Measurements from ENCODE around the gene PKP1.
A peak's percentile ranks its signal among the peaks of the same experiment; 100 is the strongest.

PKP1 gene

GRCh38 chr1:201371276-201371675, 88.0 kb downstream of the PKP1 start:
- H3K27ac ChIP-seq (ENCODE audit: low read depth, low read length) = no peak overlapping the region
- H3K4me3 ChIP-seq (ENCODE audit: low read depth, low read length) = no peak overlapping the region
- peaks cover 27% of the 10 kb centered on the region for H3K4me1 ChIP-seq (ENCODE audit: control insufficient read depth, insufficient read depth, low read length)
- H3K9ac ChIP-seq (ENCODE audit: low read length) = no peak overlapping the region
- H3K36me3 ChIP-seq (ENCODE audit: control insufficient read depth, insufficient read depth, low read length) = no peaks in the 10 kb centered on the region
- no peaks in the 10 kb centered on the region for H3K9me3 ChIP-seq (ENCODE audit: control insufficient read depth, insufficient read depth, low read depth, low read length)
- peaks cover 3% of the 10 kb centered on the region; the same call in 1 of the 2 replicates for H3K27me3 ChIP-seq (ENCODE audit: control insufficient read depth, insufficient read depth, low read length)

DNA sequence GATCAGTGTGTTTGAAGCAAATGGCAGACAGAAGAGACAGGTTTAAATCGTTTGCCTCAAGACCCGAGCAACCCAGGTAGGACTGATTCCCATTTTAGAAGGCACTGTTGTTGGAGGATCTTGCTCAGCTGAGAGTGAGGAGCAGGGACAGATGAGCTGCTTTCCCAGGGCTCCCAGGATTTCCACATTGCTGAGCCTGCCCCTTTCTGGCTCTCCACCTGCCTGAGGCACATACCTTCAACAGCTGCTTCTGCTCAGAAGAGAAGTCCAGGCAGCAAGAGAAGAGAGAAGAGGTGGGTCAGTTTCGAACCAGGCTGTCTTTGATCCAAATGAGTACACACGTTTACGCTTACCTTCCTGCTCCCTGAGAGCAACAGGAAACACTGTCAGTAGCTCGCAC, 88.5 kb downstream of the PKP1 start:
- Histone ChIP-seq H3K4me3 (ENCODE audit: low read depth, low read length) (no peak overlapping the region), H3K4me1 (ENCODE audit: control insufficient read depth, insufficient read depth, low read length) (peaks cover 32% of the 10 kb centered on the region), H3K27me3 (ENCODE audit: control insufficient read depth, insufficient read depth, low read length) (peaks cover 3% of the 10 kb centered on the region; the same call in 1 of the 2 replicates), H3K9me3 (ENCODE audit: control insufficient read depth, insufficient read depth, low read depth, low read length) (no peaks in the 10 kb centered on the region), H3K9ac (ENCODE audit: low read length) (no peak overlapping the region), H3K27ac (ENCODE audit: low read depth, low read length) (no peak overlapping the region), H3K36me3 (ENCODE audit: control insufficient read depth, insufficient read depth, low read length) (no peaks in the 10 kb centered on the region)

GRCh38 chr1:201374364-201374763, 91.1 kb downstream of the PKP1 start:
- Histone ChIP-seq H3K4me1 (ENCODE audit: control insufficient read depth, insufficient read depth, low read length) (peaks cover 45% of the 10 kb centered on the region), H3K27me3 (ENCODE audit: control insufficient read depth, insufficient read depth, low read length) (no peaks in the 10 kb centered on the region; the same call in 1 of the 2 replicates), H3K9ac (ENCODE audit: low read length) (no peak overlapping the region), H3K4me3 (ENCODE audit: low read depth, low read length) (no peak overlapping the region), H3K27ac (ENCODE audit: low read depth, low read length) (no peak overlapping the region), H3K36me3 (ENCODE audit: control insufficient read depth, insufficient read depth, low read length) (no peaks in the 10 kb centered on the region), H3K9me3 (ENCODE audit: control insufficient read depth, insufficient read depth, low read depth, low read length) (no peaks in the 10 kb centered on the region)

DNA sequence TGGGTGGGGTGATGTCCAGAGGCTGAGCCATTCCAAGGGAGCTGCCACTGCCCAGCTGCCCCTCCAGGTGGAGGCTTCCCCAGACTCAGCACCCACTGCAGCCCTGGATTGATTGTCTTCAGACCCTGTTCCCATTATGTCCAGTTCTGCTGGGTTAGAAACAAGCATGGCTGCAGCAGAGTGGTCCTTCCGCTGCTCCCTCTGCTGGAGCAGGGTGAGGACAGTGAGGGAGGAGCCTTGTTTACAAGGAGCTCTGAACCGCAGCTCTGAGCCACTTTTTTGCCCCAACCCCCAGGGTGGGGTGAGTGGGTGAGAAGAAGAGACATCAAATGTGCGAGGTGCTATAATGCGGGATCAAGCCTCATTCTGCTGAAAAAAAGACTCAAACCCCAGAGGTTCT, 91.9 kb downstream of the PKP1 start:
- H3K4me3 ChIP-seq (ENCODE audit: low read depth, low read length) = no peak overlapping the region
- no peak overlapping the region for H3K27ac ChIP-seq (ENCODE audit: low read depth, low read length)
- no peaks in the 10 kb centered on the region; the same call in 1 of the 2 replicates for H3K27me3 ChIP-seq (ENCODE audit: control insufficient read depth, insufficient read depth, low read length)
- H3K9ac ChIP-seq (ENCODE audit: low read length) = no peak overlapping the region
- H3K36me3 ChIP-seq (ENCODE audit: control insufficient read depth, insufficient read depth, low read length) = no peaks in the 10 kb centered on the region
- no peaks in the 10 kb centered on the region for H3K9me3 ChIP-seq (ENCODE audit: control insufficient read depth, insufficient read depth, low read depth, low read length)
- peaks cover 45% of the 10 kb centered on the region for H3K4me1 ChIP-seq (ENCODE audit: control insufficient read depth, insufficient read depth, low read length)

- peaks cover 45% of the 10 kb centered on the region for H3K4me1 ChIP-seq (ENCODE audit: control insufficient read depth, insufficient read depth, low read length)
- H3K27me3 ChIP-seq (ENCODE audit: control insufficient read depth, insufficient read depth, low read length) = no peaks in the 10 kb centered on the region; the same call in 1 of the 2 replicates
- peak overlapping the region; percentile 21 for H3K9ac ChIP-seq (ENCODE audit: low read length)
- H3K36me3 ChIP-seq (ENCODE audit: control insufficient read depth, insufficient read depth, low read length) = no peaks in the 10 kb centered on the region
- H3K4me3 ChIP-seq (ENCODE audit: low read depth, low read length) = peak overlapping the region; percentile 17; the same call in 1 of the 2 replicates
- H3K27ac ChIP-seq (ENCODE audit: low read depth, low read length) = peak overlapping the region; percentile 66
- no peaks in the 10 kb centered on the region for H3K9me3 ChIP-seq (ENCODE audit: control insufficient read depth, insufficient read depth, low read depth, low read length)
These were observed 92.8 kb downstream of the PKP1 start for GRCh38 chr1:201376107-201376463.

DNA sequence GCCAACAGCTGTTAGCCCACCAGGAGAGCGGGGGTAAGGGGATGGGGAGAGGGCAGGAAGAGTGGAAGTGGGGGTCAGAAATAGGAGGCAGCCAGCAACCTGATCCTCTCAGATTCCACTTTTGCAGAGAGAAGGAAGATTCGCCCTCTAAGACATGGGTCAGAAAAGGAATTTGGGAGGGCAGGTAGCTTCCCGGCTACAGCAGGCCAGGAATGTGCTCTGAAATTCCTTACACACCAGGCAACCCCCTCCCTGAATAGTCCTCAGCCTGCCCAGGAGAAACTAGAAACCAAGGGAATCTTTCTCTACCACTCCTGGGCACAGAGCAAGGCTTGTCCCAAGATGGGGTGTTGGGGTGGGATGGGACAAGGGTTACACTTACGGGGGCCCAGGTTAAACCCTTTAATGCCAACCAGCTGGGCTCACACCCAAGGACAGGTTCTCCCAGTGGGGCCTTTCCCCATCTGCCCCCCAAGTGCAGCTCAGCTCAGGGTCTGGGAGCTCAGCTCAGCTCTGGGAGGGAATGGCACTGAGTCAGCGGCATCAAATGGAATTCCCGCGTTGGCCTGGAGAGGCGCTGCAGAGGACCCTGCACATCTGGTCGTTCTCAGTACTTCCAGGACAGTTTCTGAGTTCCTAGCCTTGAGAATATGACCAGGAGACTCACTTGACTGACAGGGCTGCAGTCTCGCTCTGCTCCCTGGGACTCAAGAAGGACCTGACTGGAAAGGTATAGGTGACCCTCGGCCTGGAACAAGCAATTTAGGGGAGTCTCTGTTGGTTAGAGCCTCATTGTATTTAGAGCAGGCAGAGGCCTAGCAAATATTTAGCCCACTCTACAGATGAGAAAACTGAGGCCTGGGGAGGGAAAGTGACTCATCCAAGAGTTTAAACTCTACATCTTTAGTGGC, 93.4 kb downstream of the PKP1 start:
- H3K27ac ChIP-seq (ENCODE audit: low read depth, low read length) = peak overlapping the region; percentile 66

DNA sequence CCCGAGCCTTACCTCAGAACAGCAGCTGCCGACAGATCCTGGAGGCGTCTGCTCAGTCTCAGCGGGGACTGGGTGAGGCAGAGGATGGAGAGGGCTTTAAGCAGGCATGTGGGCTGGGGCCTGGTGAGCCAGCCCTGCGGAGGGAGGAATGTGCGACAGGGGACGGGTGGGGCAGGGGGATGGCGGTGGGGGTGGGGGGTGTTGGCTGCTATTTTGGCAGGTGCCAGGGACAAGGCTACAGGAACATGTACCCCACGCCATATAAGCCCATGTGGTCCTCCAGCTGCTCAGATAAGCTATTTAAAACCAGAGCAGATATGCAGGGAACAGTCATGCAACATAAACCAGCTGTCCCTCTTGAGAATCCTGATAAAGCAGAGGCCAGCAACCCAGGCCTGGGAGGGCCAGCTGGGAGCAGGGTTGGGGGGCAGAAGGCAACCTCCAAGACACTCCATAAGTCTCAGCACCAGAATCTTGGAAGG, 94.3 kb downstream of the PKP1 start, which contains the start of gene TNNT2:
TNNT2 (minus strand) TSS at position 70 of the 482 bp plus-strand sequence. CDS start 4,426 bp downstream, outside the sequence.
- H3K4me1 ChIP-seq (ENCODE audit: control insufficient read depth, insufficient read depth, low read length) = peaks cover 42% of the 10 kb centered on the region
- H3K9me3 ChIP-seq (ENCODE audit: control insufficient read depth, insufficient read depth, low read depth, low read length) = no peaks in the 10 kb centered on the region
- peak within 1 kb of the TSS; percentile 21 for H3K9ac ChIP-seq (ENCODE audit: low read length)
- peak within 1 kb of the TSS; percentile 66 for H3K27ac ChIP-seq (ENCODE audit: low read depth, low read length)
- 0 out of 2 replicates have a peak, but pooled peaks cover 3% of the 10 kb centered on the region for H3K36me3 ChIP-seq (ENCODE audit: control insufficient read depth, insufficient read depth, low read length)
- H3K4me3 ChIP-seq (ENCODE audit: low read depth, low read length) = peak within 1 kb of the TSS; percentile 32; the same call in 1 of the 2 replicates
- H3K27me3 ChIP-seq (ENCODE audit: control insufficient read depth, insufficient read depth, low read length) = no peaks in the 10 kb centered on the region

More for the DNA sequence above, 93.4 kb downstream of the PKP1 start:
- H3K4me3 ChIP-seq (ENCODE audit: low read depth, low read length) = peak overlapping the region; percentile 32; the same call in 1 of the 2 replicates
- H3K36me3 ChIP-seq (ENCODE audit: control insufficient read depth, insufficient read depth, low read length) = 0 out of 2 replicates have a peak, but pooled peaks cover 3% of the 10 kb centered on the region
- H3K9me3 ChIP-seq (ENCODE audit: control insufficient read depth, insufficient read depth, low read depth, low read length) = no peaks in the 10 kb centered on the region
- no peaks in the 10 kb centered on the region; the same call in 1 of the 2 replicates for H3K27me3 ChIP-seq (ENCODE audit: control insufficient read depth, insufficient read depth, low read length)
- H3K4me1 ChIP-seq (ENCODE audit: control insufficient read depth, insufficient read depth, low read length) = peaks cover 44% of the 10 kb centered on the region
- H3K9ac ChIP-seq (ENCODE audit: low read length) = peak overlapping the region; percentile 21

DNA sequence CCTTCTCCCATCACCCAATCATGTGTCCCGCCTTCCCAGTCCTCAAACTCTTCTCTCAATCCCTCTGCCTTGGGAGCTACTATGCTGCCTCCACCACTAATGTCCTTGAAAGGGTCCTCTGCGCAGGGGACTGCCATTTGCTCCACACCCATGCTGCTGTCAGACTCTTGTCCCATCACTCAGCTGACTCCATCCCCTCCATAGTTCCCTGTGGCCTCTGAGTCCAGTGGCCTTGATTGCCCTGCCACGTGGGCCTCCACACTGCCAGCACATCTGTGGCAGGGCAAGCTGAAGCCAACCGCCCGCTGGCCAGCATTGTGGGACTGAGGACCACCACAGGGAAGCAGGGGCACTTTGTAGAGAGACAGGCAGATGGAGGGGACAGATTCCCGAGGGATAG, 95.5 kb downstream of the PKP1 start:
- no peaks in the 10 kb centered on the region for H3K9me3 ChIP-seq (ENCODE audit: control insufficient read depth, insufficient read depth, low read depth, low read length)
- H3K27ac ChIP-seq (ENCODE audit: low read depth, low read length) = no peak overlapping the region
- H3K36me3 ChIP-seq (ENCODE audit: control insufficient read depth, insufficient read depth, low read length) = 0 out of 2 replicates have a peak, but pooled peaks cover 3% of the 10 kb centered on the region
- no peak overlapping the region for H3K9ac ChIP-seq (ENCODE audit: low read length)
- no peak overlapping the region for H3K4me3 ChIP-seq (ENCODE audit: low read depth, low read length)
- peaks cover 42% of the 10 kb centered on the region for H3K4me1 ChIP-seq (ENCODE audit: control insufficient read depth, insufficient read depth, low read length)
- no peaks in the 10 kb centered on the region for H3K27me3 ChIP-seq (ENCODE audit: control insufficient read depth, insufficient read depth, low read length)

DNA sequence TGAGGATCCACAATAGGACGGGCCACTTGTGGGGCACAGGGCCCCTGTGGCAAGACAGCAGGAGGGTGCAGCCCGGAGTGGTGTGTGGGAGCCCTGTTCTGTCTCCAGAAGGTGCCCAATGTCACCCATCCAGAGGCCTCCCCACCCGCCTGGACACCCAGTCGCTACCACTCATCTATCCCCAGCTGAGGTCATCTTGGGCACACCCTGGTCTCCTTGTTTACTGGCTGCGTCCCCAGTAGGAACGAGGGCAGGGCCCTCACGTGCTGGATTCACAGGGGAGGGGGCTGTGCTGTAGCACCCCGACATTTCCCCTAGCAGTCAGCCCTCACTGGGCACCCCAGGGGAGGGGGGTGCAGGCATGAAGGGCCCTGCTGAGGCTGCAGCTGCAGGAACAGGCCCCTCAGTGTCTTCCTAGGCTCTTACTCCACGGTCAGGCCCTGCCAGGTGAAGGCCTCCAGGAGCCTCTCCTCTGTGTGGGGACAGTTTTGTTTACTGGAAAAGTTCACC, 96.5 kb downstream of the PKP1 start:
- Histone ChIP-seq H3K9ac (ENCODE audit: low read length) (no peak overlapping the region), H3K9me3 (ENCODE audit: control insufficient read depth, insufficient read depth, low read depth, low read length) (no peaks in the 10 kb centered on the region), H3K4me1 (ENCODE audit: control insufficient read depth, insufficient read depth, low read length) (peaks cover 35% of the 10 kb centered on the region), H3K36me3 (ENCODE audit: control insufficient read depth, insufficient read depth, low read length) (0 out of 2 replicates have a peak, but pooled peaks cover 3% of the 10 kb centered on the region), H3K27me3 (ENCODE audit: control insufficient read depth, insufficient read depth, low read length) (no peaks in the 10 kb centered on the region), H3K27ac (ENCODE audit: low read depth, low read length) (no peak overlapping the region), H3K4me3 (ENCODE audit: low read depth, low read length) (no peak overlapping the region)

DNA sequence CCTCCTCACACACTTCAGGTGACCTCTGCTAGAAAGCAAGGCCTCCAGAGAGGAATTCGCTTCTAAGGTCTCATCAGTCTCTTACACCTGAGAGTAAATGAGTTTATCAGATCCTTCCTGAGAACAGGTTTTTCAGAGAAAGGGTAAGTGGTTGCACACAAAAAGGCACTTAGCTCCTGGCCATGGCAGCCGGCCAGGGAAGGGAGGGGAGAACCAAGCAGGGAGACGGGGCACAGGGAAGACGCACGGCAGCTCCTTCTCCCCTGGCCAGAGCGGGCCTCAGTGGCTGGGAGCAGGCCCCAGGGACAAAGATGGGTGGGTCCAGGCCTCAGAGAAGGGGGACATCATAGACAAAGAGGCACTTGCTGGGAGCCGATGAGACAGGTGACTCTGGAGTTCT, 97.8 kb downstream of the PKP1 start:
- H3K9ac ChIP-seq (ENCODE audit: low read length) = no peak overlapping the region

More for the DNA sequence above, 97.8 kb downstream of the PKP1 start:
- no peaks in the 10 kb centered on the region for H3K27me3 ChIP-seq (ENCODE audit: control insufficient read depth, insufficient read depth, low read length)
- H3K9me3 ChIP-seq (ENCODE audit: control insufficient read depth, insufficient read depth, low read depth, low read length) = no peaks in the 10 kb centered on the region
- H3K4me1 ChIP-seq (ENCODE audit: control insufficient read depth, insufficient read depth, low read length) = peaks cover 22% of the 10 kb centered on the region
- H3K4me3 ChIP-seq (ENCODE audit: low read depth, low read length) = no peak overlapping the region
- H3K27ac ChIP-seq (ENCODE audit: low read depth, low read length) = no peak overlapping the region
- H3K36me3 ChIP-seq (ENCODE audit: control insufficient read depth, insufficient read depth, low read length) = 0 out of 2 replicates have a peak, but pooled peaks cover 3% of the 10 kb centered on the region
